HCT116 (cell line): ENCODE data around the gene MAOB. TPM values are rescaled to one million over a fixed set of nuclear protein-coding genes. Genes with fewer than 3 reads are reported as not detected.

ENCODE experiments used
- ATAC-seq: fragments of 200-7000 bp; cut with Tn5 transposase; 2 replicates; pipeline ENCODE4 v1.9.1; 2020; ENCODE audit warnings: mild to moderate bottlenecking, moderate library complexity
- BruUV-seq: library from RNA; stranded (reverse); fragments of 400-500 nt; replicated peaks from 2 replicates; lab custom pipeline; 2021; lab: Mats Ljungman, UMichigan
- CTCF ChIA-PET: fragments of 300-600 bp; sonication (Branson Sonifier 250); formaldehyde crosslinking; loops from one replicate; lab custom pipeline; 2021; ENCODE audit warnings: antibody characterized with exemption; lab: Charles Lee
- POLR2A ChIA-PET: fragments of 300-600, 350-600 bp; sonication (Branson Sonifier 250); formaldehyde crosslinking; loops from one replicate; lab custom pipeline; 2021; ENCODE audit warnings: antibody characterized with exemption; lab: Charles Lee
- RAD21 ChIA-PET, 2 experiments: fragments of 300-600 bp; sonication (Branson Sonifier 250); formaldehyde crosslinking; loops; one replicate each; lab custom pipeline; 2023; ENCODE audit warnings: low total read pairs in 2 of 2; ENCODE audit not compliant: uncharacterized antibody in 2 of 2, unreplicated experiment in 2 of 2, low non-redundant PET in 1 of 2; lab: Charles Lee
- DNase-seq: peaks from one replicate; pipeline ENCODE4 v3.0.0-alpha.2; 2010; ENCODE audit warnings: low read depth, low spot score
- H2AFZ ChIP-seq: fragments of 200-600 bp; shearing (Covaris generic), sonication (generic); 2 replicates; pipeline ENCODE4 v1.6.1; 2017; ENCODE audit warnings: low read depth, mixed run types, mixed read lengths, antibody characterized with exemption, low read length; ENCODE audit not compliant: poor library complexity, severe bottlenecking
- H3K27ac ChIP-seq: 2 replicates; pipeline ENCODE4 v1.5.1; 2012; ENCODE audit warnings: low read depth, low read length
- H3K27me3 ChIP-seq: fragments of 200-600 bp; sonication (generic); 2 replicates; pipeline ENCODE4 v1.6.1; 2016; ENCODE audit warnings: mixed run types, low read length, mixed read lengths; ENCODE audit not compliant: insufficient read depth
- H3K36me3 ChIP-seq, 2 experiments: fragments of 200-500 bp in 1 of 2; fragments of 200-600 bp in 1 of 2; sonication (Bioruptor generic) in 1 of 2; sonication (generic) in 1 of 2; 2 replicates each; pipeline versions ENCODE4 v1.5.1 to v1.6.1; 2014 to 2016; ENCODE audit warnings: low read length in 2 of 2, inconsistent platforms in 1 of 2, mixed read lengths in 1 of 2, mixed run types in 1 of 2; ENCODE audit not compliant: insufficient read depth in 2 of 2, control insufficient read depth in 1 of 2
- H3K4me1 ChIP-seq, 2 experiments: fragments of 200-600 bp in 1 of 2; sonication (generic) in 1 of 2; 2 replicates each; pipeline versions ENCODE4 v1.5.1 to v1.6.1; 2012 to 2017; ENCODE audit warnings: low read length in 2 of 2, inconsistent platforms in 1 of 2, mild to moderate bottlenecking in 1 of 2, mixed read lengths in 1 of 2, mixed run types in 1 of 2, moderate library complexity in 1 of 2; ENCODE audit not compliant: insufficient read depth in 2 of 2, control insufficient read depth in 1 of 2
- H3K4me2 ChIP-seq: fragments of 200-600 bp; sonication (generic); 2 replicates; pipeline ENCODE4 v1.6.1; 2017; ENCODE audit warnings: mixed run types, low read length, mixed read lengths
- H3K4me3 ChIP-seq, 2 experiments: fragments of 200-600 bp in 1 of 2; sonication (generic) in 1 of 2; replicated peaks in 1 of 2; 2 replicates each; pipeline ENCODE4 v1.5.1; 2011 to 2016; ENCODE audit warnings: low read length in 2 of 2, control low read depth in 1 of 2, low read depth in 1 of 2, mild to moderate bottlenecking in 1 of 2, mixed read lengths in 1 of 2, mixed run types in 1 of 2
- H3K79me2 ChIP-seq: fragments of 200-600 bp; sonication (generic); 2 replicates; pipeline ENCODE4 v1.6.1; 2017; ENCODE audit warnings: mild to moderate bottlenecking, mixed run types, low read length, moderate library complexity, mixed read lengths; ENCODE audit not compliant: insufficient read depth
- H3K9ac ChIP-seq: fragments of 200-600 bp; sonication (generic); 2 replicates; pipeline ENCODE4 v1.6.1; 2016; ENCODE audit warnings: low read length, mixed read lengths
- H3K9me2 ChIP-seq: fragments of 200-600 bp; sonication (generic), shearing (Covaris generic); 2 replicates; pipeline ENCODE4 v1.6.1; 2017; ENCODE audit warnings: mixed run types, mild to moderate bottlenecking, moderate library complexity; ENCODE audit not compliant: insufficient read depth
- H3K9me3 ChIP-seq, 2 experiments: fragments of 200-500 bp in 1 of 2; fragments of 200-600 bp in 1 of 2; sonication (Bioruptor generic) in 1 of 2; sonication (generic) in 1 of 2; 2 replicates each; pipeline ENCODE4 v1.6.1; 2014 to 2017; ENCODE audit warnings: low read length in 2 of 2, mixed read lengths in 2 of 2, inconsistent platforms in 1 of 2, low read depth in 1 of 2, mild to moderate bottlenecking in 1 of 2, mixed run types in 1 of 2, moderate library complexity in 1 of 2; ENCODE audit not compliant: control insufficient read depth in 1 of 2, insufficient read depth in 1 of 2
- H4K20me1 ChIP-seq: fragments of 200-600 bp; sonication (generic), shearing (Covaris generic); 2 replicates; pipeline ENCODE4 v1.6.1; 2017; ENCODE audit warnings: mixed run types, mild to moderate bottlenecking, moderate library complexity; ENCODE audit not compliant: insufficient read depth
- ATF3 ChIP-seq: IDR thresholded peaks from 2 replicates; pipeline ENCODE4 v1.6.1; 2012
- EGR1 ChIP-seq: IDR thresholded peaks from 2 replicates; pipeline ENCODE4 v1.6.1; 2012; ENCODE audit warnings: low read depth
- EZH2 ChIP-seq: fragments of 200-600 bp; sonication (generic); IDR thresholded peaks from 2 replicates; pipeline ENCODE4 v1.6.1; 2017; ENCODE audit warnings: antibody characterized with exemption, mixed run types
- EZH2phosphoT487 ChIP-seq: fragments of 200-600 bp; IDR thresholded peaks from 2 replicates; pipeline ENCODE4 v1.6.1; 2018; ENCODE audit warnings: antibody characterized with exemption, borderline replicate concordance
- JUND ChIP-seq: IDR thresholded peaks from 2 replicates; pipeline ENCODE4 v1.6.1; 2012
- POLR2AphosphoS5 ChIP-seq: IDR thresholded peaks from 2 replicates; pipeline ENCODE4 v1.6.1; 2011; ENCODE audit warnings: mild to moderate bottlenecking, low read depth, low read length, moderate library complexity
- SRF ChIP-seq: IDR thresholded peaks from 2 replicates; pipeline ENCODE4 v1.6.1; 2012; ENCODE audit warnings: low read depth
- ZBTB33 ChIP-seq: IDR thresholded peaks from 2 replicates; pipeline ENCODE4 v1.6.1; 2011; ENCODE audit warnings: mild to moderate bottlenecking, low read length, moderate library complexity; ENCODE audit not compliant: insufficient replicate concordance; ENCODE audit errors: extremely low read depth
- ZNF274 ChIP-seq: fragments of 200-500 bp; sonication (Bioruptor generic); IDR thresholded peaks from 2 replicates; pipeline ENCODE4 v1.6.1; 2014; ENCODE audit warnings: mild to moderate bottlenecking, low read depth, low read length, inconsistent platforms
- intact Hi-C: fragments of 100-400 bp; cut with micrococcal nuclease; formaldehyde crosslinking; loops from 2 replicates; pipeline ENCODE4 v1.10.0; 2022
- total RNA-seq: library from RNA; stranded (reverse); gene quantifications from one replicate; pipeline ENCODE4 v1.2.1, GENCODE V29; 2021; ENCODE audit not compliant: unreplicated experiment
- TF ChIP-seq, protein P1 (sequence below), 3 experiments: fragments of 200-600 bp in 1 of 3; sonication (generic) in 1 of 3; IDR thresholded peaks in 2 of 3; conservative IDR thresholded peaks in 1 of 3; 2 replicates each; pipeline ENCODE4 v1.5.1; 2012 to 2017; ENCODE audit warnings: low read depth in 2 of 3, low read length in 2 of 3, antibody characterized with exemption in 1 of 3, borderline replicate concordance in 1 of 3, control low read depth in 1 of 3, mild to moderate bottlenecking in 1 of 3, mixed read lengths in 1 of 3, mixed run types in 1 of 3, moderate library complexity in 1 of 3; ENCODE audit not compliant: insufficient read depth in 1 of 3

The MAOB gene
- total RNA-seq, 1 experiment from 2014 or later = 28.2 TPM

- ChIA-PET POLR2A (no interaction called here), RAD21 (no interaction called here), CTCF (interaction anchor here (0.7 kb wide), 1 partner anchor 1317 kb away, joined by 4 read pairs; no protein-coding TSS in a partner anchor)
- Histone ChIP-seq H3K4me3 (no peak overlapping the region), H3K27ac (no peak overlapping the region), H2AFZ (no peak overlapping the region), H3K9me3 (no peaks in the 10 kb centered on the region), H3K4me1 (no peaks in the 10 kb centered on the region; a peak in 1 of 4 replicates), H3K79me2 (no peaks in the 10 kb centered on the region), H3K27me3 (no peaks in the 10 kb centered on the region), H3K36me3 (no peaks in the 10 kb centered on the region), H3K9me2 (no peaks in the 10 kb centered on the region), H3K9ac (no peak overlapping the region), H4K20me1 (no peaks in the 10 kb centered on the region), H3K4me2 (no peak overlapping the region)
- BruUV-seq = no TSS peak
- DNase-seq = no peak
- ATAC-seq = no peak
- intact Hi-C loops = no loop called here
- no peak for TF ChIP-seq POLR2AphosphoS5
- TF ChIP-seq EZH2 = no peak
- no peak for TF ChIP-seq ZNF274
- TF ChIP-seq JUND = no peak
- no peak for TF ChIP-seq EZH2phosphoT487
- TF ChIP-seq ATF3 = no peak
- TF ChIP-seq, protein P1, sequence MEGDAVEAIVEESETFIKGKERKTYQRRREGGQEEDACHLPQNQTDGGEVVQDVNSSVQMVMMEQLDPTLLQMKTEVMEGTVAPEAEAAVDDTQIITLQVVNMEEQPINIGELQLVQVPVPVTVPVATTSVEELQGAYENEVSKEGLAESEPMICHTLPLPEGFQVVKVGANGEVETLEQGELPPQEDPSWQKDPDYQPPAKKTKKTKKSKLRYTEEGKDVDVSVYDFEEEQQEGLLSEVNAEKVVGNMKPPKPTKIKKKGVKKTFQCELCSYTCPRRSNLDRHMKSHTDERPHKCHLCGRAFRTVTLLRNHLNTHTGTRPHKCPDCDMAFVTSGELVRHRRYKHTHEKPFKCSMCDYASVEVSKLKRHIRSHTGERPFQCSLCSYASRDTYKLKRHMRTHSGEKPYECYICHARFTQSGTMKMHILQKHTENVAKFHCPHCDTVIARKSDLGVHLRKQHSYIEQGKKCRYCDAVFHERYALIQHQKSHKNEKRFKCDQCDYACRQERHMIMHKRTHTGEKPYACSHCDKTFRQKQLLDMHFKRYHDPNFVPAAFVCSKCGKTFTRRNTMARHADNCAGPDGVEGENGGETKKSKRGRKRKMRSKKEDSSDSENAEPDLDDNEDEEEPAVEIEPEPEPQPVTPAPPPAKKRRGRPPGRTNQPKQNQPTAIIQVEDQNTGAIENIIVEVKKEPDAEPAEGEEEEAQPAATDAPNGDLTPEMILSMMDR (IDR thresholded peaks at IDR 0.05 in 2 of 3, conservative IDR thresholded peaks at IDR 0.05 in 1 of 3; ENCODE audit: borderline replicate concordance in 1 of 3, insufficient read depth in 1 of 3, low read depth in 2 of 3, low read length in 2 of 3) = no peak
- no peak for TF ChIP-seq SRF
- no peak for TF ChIP-seq EGR1
- no peak for TF ChIP-seq ZBTB33
These were observed 11.4 kb downstream of the MAOB start for GRCh38 chrX:43870758-43871419.
